GM12873 (cell line): ENCODE data around the gene ARSG.

Experiments
- TF ChIP-seq, protein P1 (sequence below): IDR thresholded peaks from 2 replicates; pipeline ENCODE4 v1.5.1; 2012; ENCODE audit warnings: low read depth, mild to moderate bottlenecking, moderate library complexity, low read length, control low read depth; ENCODE audit not compliant: insufficient read depth; ENCODE audit errors: missing control alignments

Gene ARSG

GRCh38 chr17:68452724-68453290 lies 161.5 kb downstream of the ARSG start:
- TF ChIP-seq, protein P1, sequence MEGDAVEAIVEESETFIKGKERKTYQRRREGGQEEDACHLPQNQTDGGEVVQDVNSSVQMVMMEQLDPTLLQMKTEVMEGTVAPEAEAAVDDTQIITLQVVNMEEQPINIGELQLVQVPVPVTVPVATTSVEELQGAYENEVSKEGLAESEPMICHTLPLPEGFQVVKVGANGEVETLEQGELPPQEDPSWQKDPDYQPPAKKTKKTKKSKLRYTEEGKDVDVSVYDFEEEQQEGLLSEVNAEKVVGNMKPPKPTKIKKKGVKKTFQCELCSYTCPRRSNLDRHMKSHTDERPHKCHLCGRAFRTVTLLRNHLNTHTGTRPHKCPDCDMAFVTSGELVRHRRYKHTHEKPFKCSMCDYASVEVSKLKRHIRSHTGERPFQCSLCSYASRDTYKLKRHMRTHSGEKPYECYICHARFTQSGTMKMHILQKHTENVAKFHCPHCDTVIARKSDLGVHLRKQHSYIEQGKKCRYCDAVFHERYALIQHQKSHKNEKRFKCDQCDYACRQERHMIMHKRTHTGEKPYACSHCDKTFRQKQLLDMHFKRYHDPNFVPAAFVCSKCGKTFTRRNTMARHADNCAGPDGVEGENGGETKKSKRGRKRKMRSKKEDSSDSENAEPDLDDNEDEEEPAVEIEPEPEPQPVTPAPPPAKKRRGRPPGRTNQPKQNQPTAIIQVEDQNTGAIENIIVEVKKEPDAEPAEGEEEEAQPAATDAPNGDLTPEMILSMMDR: no peak

DNA sequence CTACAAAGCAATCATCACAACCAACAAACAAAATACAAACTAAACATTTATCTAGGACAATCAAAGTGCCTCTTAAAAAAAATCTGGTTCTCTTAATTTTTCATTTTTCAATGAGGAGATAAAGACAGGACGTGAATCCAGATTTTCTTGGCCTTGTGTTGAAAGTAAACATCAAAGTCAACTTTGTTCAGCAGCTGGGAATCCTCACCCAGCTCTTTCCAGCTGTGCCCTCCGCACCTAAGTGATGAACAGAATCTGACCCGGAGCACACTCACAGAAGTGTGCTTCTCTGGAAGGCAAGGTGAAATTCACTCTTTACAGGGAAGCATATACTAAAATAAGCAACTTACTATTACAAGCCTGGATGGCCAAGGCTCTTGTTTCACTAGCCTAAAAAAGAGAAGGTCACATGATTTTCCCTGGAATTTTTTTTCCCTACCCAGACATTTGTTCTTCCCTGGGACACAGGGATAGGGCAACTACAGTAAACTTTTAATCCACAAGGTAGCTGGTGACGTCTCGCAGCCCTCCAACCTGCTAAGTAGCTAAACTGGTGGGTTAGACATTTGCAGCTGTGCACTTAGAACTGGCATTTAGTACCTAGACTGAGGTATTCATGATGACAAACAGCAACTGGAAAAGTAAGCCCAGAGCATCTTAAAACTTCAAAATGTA lies 162.8 kb downstream of the ARSG start:
- TF ChIP-seq, protein P1: no peak

DNA sequence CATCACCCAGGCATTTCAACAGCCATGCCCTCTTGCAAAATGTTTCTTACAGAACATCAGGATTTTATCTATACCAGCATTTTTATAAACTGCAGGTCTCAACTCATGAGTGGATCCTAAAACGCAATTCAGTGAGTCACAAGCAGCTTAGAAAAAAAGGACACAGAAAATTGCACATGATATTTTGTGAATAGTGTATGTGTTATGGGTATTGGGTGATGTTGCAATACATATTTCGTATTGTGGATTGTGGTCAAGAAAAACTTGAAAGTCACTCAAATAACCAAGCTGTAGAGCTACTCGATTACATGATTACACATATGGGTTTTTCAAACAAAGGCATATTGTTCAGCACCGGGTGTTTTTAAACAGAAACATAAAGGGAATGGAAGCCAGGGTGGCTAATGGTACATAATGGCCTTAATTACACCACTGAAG lies 164.6 kb downstream of the ARSG start:
- TF ChIP-seq, protein P1: no peak

- TF ChIP-seq, protein P1: no peak
Observed at GRCh38 chr17:68456339-68457167, 165.3 kb downstream of the ARSG start.

DNA sequence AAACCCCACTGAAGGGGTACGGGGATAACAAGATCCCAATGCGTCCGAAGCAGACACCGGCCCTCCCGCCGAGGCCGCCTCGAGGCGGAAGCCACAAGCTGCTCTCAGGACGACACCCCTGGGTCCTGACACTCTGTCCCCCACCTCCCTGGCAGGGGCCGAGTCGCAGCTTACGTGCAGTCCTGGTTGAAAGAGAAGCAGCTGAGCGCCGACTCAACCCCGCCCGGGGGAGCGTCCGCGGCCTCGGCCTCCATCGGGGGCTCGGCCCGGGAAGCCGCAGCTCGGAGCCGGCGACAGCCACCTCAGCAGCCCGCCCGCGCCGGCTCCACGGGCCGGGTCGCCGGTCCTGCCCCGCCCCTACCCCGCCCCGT lies 165.9 kb downstream of the ARSG start, which contains the start of gene WIPI1:
Gene WIPI1, minus strand, starts transcription at position 329 of the 371 bp plus-strand sequence. Its CDS starts 75 bp downstream, at position 254.
- TF ChIP-seq, protein P1: no peak

- TF ChIP-seq, protein P1: no peak
Observed at GRCh38 chr17:68457539-68458259, 166.4 kb downstream of the ARSG start.
